Middle frontal gyrus (tissue), 1 donor: ENCODE data around the gene PDGFA.

Experiments
- DNase-seq: peaks from one replicate; pipeline ENCODE4 v3.0.0-alpha.2; 2015; ENCODE audit warnings: low spot score; ENCODE audit errors: extremely low spot score

The PDGFA gene

GRCh38 chr7:517774-518629 lies 1.6 kb downstream of the PDGFA start:
- DNase-seq = peak; percentile 37

DNA sequence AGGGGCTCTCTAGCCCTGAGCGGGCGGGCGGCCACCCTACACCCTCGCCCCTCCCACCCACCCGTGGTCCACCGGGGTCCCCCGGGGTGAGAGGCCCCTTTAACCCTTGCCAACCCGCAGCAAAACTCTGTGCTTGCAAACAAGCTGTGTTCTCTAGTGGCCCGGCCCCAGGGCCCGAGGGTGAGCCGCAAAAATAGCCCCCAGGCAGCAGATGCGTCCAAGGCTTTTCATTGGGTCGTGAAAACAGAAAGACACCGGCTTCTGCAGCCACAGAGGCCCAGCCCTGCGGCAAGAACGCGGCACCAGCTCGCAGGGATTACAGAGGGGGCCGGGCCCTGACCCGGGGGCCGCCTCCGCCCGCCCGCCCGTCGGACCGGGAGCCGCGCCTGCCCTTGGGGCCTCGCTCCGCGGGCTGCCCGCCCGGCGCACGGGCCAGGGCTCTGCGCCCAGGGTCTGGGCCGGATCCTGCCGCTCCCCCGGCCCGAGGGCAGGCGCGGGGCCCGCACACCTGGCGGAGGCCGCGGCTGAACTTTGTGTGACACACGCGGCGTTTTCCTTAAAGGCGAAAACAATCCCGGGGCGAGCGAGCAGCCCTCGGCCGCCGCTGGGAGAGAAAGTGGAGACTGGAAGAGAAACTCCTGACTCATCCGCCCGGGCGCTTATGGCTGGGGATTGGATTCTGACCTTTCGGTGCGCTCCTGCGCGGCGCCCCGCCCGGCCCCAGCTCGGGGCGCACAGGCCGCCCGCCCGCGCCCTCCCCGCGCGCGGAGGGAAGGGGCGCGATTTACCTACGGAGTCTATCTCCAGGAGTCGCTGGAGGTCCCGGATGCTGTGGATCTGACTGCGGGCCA lies 2.8 kb downstream of the PDGFA start:
- no peak for DNase-seq

GRCh38 chr7:516216-516605 lies 3.4 kb downstream of the PDGFA start:
- DNase-seq = no peak

GRCh38 chr7:515628-516027 lies 4.0 kb downstream of the PDGFA start:
- DNase-seq = no peak

DNA sequence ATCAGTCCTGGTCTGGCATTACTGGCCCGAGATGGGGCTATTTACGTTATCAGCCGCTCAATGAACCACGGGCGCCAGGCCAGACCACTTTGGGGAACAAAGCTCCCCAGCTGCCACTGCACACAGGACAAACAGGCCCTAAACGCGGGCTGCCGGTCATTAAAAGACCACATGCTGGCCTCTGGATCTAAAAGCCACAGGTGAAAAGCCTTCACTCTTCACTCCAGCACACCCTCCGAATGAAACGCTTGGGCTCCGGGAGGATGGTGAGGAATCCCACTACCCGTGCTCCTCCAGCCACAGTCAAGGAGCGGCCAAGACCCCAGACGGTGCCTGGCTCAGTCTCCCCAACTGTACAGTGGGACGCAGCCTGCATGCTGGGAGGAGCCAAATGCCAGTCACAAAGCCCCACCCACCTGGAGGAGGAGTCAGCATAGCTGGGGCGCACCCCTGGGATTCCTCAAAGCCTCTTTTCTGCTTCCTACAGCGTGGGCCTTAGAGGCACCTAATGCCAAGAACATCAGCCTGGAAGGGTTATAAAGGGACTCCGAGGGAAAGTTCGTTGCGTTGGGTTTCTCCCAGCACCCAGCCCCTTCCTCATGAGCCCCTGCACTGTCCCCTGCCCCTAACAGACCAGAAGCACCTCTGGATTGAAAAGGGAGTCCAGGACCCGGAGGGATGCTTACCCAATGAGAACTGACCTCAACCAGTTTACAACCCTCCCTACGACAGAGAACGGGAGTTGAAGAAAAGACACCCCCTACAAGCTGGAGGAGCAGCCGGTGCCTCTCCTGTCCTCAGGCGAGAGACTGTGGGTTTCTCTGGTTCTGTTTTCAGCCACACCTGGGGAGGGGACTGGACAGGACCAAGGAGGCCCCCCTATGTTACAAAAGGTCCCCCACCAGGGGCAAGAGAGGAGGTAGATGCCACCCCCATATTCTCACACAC lies 4.7 kb downstream of the PDGFA start:
- peak; percentile 34 for DNase-seq

DNA sequence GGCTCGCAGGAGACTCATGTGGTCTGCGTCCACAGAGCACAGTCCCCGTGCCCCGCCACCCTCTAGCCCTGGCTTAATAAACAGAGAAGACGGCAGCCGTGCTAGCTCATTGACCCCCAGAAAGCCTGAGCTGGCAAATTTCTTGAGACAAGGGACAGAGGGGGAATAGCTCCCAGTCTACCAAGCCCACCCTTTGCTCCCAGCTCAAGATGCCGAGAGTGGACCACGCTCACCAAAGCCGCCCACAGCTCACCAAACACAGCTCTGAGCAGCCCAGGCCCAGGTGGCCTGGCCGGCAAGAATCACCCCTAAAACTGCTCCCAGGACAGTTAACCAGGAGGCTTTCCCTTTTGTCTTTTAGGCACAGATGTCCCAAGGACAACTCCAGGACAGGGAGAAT lies 5.4 kb downstream of the PDGFA start:
- DNase-seq = no peak

- DNase-seq = no peak
Measured at GRCh38 chr7:513521-514166, 6.0 kb downstream of the PDGFA start.

DNA sequence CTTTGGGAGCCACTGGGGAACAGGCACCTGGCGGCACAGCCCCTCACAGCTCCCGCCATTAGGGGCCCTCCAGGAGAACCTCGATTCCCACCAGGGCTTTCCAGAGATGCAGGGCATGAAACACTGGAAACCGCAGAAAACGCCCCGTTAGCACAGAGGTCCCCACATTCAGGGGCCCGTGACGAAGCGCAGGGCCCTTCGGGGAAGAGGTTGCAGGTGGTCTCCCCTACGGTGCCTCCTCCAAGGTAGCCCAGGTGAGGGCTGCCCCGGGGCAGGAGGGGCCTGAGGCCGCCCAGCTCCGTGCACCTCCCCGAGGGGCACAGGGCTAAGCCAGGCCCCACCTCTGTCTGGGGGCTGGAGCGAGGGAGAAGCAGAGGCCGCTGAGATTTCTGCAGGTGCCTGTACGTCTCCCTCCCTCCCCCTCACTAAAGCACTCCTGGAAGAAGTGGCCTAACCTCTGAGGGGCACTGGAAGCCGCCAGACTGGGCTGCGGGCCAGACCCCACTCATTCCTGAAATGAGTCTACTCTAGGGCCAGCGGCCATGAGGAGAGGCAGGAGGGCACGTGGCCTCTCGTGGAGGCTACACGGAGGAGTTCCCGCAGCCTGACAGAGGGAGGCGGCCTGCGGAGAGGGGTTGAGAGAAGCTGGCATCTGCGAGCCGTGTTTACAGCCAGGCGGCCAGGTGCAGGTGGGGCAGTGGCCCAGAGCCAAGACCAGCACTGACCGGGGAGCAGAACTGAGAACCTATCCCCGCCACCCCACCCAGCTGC lies 6.9 kb downstream of the PDGFA start:
- DNase-seq = no peak

DNA sequence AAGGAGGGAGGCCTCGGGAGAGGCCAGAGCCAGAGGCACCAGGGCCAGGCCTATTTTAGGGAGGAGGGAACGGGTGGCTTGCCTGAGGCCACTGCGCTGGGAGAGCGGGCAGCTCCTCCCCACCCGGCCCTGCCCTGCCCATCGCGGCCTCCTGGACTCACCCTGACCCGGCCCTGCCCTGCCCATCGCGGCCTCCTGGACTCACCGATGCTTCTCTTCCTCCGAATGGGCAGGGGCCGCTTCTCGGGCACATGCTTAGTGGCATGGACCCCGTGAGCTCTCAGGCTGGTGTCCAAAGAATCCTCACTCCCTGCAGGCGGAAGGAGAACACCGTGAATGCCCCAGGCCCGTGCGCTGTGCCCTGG lies 7.5 kb downstream of the PDGFA start:
- DNase-seq = no peak

DNA sequence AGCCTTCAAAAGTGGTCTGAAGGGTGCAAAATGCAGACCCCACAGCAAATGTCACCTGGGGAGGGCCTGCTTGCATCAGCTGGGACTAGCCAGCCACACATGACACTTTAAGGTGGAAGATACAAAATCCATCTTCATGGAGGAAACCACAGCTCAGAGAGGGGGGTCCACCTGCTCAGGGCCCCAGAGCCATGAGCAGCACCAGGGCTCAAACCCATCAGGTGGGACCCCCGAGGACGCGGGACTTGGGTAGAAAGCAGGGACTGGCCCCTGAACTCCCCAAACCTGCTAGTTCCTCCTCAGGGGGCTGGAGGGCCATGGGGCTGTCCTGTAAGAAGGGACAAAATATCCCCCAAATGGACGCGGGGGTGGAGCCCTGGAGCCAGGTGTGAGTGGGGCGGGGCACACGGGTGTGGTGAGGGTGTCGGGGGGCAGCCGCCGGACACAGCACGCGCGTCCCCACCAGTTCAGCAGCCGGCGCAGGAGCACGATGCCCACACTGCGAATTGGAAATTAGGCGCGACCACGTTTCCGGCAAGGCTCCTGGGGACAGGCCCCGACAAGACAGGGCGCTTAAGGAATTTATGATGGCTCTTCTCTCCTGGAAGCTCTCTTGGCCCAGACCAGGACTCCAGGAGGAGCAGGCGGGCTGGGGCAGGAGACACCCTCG lies 8.0 kb downstream of the PDGFA start:
- DNase-seq = no peak

GRCh38 chr7:510782-511281 lies 8.8 kb downstream of the PDGFA start:
- DNase-seq = no peak

DNA sequence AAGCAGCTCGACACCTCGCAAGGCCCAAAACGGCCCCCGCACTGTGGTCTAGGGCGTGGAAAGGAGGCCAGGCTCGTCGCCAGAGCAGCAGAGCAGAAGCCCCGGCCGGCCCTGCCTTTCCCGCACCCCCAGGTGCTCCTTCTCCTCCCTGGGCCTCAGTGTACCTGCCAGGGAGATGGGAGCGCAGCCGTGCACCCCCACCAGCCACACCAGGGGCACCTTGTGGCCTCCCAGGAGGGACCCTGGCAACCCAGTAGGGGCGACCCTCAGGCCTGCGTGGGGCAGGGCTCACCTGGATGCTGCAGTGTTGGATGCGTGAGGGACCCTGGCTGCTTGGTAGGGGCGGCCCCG lies 9.5 kb downstream of the PDGFA start:
- no peak for DNase-seq

GRCh38 chr7:509426-510130 lies 10.1 kb downstream of the PDGFA start:
- no peak for DNase-seq

GRCh38 chr7:508461-509170 lies 11.0 kb downstream of the PDGFA start:
- no peak for DNase-seq

DNA sequence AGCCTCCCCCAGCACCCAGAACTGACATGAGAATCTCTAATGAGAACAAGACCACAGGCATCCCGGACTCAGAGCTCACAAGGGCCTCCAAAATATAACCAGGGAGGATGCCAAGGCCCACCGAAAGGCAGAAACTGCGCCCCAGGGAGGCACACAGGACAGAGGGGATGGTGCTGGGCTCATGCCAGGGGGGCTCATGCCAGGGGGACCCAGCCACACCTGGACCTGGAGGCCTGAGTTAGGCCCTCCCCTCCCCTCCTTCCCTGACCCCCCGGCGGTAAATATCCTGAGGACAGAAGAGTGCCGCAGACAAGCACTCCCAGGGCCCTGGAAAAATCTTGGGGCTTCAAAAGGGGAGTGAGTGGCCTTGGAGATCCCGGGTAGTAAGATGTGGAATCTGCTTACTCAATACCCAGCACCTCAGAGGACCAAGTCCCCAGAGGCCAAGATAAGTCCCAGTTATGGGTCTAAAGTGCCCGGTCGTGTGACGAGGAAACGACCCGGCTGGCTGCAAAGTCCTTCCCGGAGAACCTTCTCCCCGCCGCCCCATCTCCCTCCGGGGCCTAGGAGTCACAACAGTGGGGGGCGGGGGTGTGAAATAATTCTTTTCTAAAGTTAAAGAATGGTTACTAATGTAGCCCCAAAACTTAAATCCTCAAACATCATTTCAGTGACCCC lies 11.9 kb downstream of the PDGFA start:
- no peak for DNase-seq

GRCh38 chr7:506921-507622 lies 12.6 kb downstream of the PDGFA start:
- no peak for DNase-seq

- DNase-seq = no peak
Measured at GRCh38 chr7:506391-506831, 13.2 kb downstream of the PDGFA start.
